GM12878 (cell line): ENCODE results near the gene ARHGAP45. TPM values are rescaled to one million over a fixed set of nuclear protein-coding genes. Genes with fewer than 3 reads are reported as not detected.

Experiments used
- BHLHE40 ChIP-seq, 2 experiments: fragments of 450-650 bp in 1 of 2; IDR thresholded peaks; 2 replicates each; pipeline ENCODE4 v1.6.1; 2011 to 2017; ENCODE audit warnings: low read depth in 2 of 2, borderline replicate concordance in 1 of 2, improper control_type of control experiment in 1 of 2, low read length in 1 of 2, mild to moderate bottlenecking in 1 of 2
- DPF2 ChIP-seq: fragments of 450-650 bp; IDR thresholded peaks from 2 replicates; pipeline ENCODE4 v1.6.1; 2017; ENCODE audit warnings: mild to moderate bottlenecking
- HDAC2 ChIP-seq: fragments of 200-600 bp; sonication (generic); IDR thresholded peaks from 2 replicates; pipeline ENCODE4 v1.6.1; 2017
- KAT2A ChIP-seq: conservative IDR thresholded peaks from 2 replicates; pipeline ENCODE4 v1.6.1; 2011; ENCODE audit warnings: low read depth, low read length; ENCODE audit not compliant: control insufficient read depth
- MEF2A ChIP-seq: IDR thresholded peaks from 2 replicates; pipeline ENCODE4 v1.6.1; 2011; ENCODE audit warnings: low read depth, mild to moderate bottlenecking, low read length, moderate library complexity; ENCODE audit not compliant: insufficient read depth
- NFXL1 ChIP-seq: fragments of 450-650 bp; IDR thresholded peaks from 2 replicates; pipeline ENCODE4 v1.6.1; 2017; ENCODE audit warnings: antibody characterized with exemption, mild to moderate bottlenecking, borderline replicate concordance
- POLR2A ChIP-seq: IDR thresholded peaks from 2 replicates; pipeline ENCODE4 v1.6.1; 2011; ENCODE audit warnings: low read depth, mild to moderate bottlenecking, low read length
- POLR2AphosphoS5 ChIP-seq: IDR thresholded peaks from 2 replicates; pipeline ENCODE4 v1.6.1; 2011; ENCODE audit warnings: mild to moderate bottlenecking, low read length, inconsistent platforms
- POU2F2 ChIP-seq: IDR thresholded peaks from 3 replicates; pipeline ENCODE4 v1.6.1; 2011; ENCODE audit warnings: low read depth, mild to moderate bottlenecking, low read length, borderline replicate concordance
- RAD51 ChIP-seq: fragments of 450-650 bp; IDR thresholded peaks from 2 replicates; pipeline ENCODE4 v1.6.1; 2016; ENCODE audit warnings: moderate library complexity, mild to moderate bottlenecking, inconsistent platforms
- RUNX3 ChIP-seq: IDR thresholded peaks from 2 replicates; pipeline ENCODE4 v1.6.1; 2012; ENCODE audit warnings: low read length, inconsistent platforms
- SMARCA5 ChIP-seq: fragments of 450-650 bp; IDR thresholded peaks from 2 replicates; pipeline ENCODE4 v1.6.1; 2017; ENCODE audit warnings: mild to moderate bottlenecking
- SREBF1 ChIP-seq: IDR thresholded peaks from 2 replicates; pipeline ENCODE4 v1.6.1; 2012; ENCODE audit warnings: mild to moderate bottlenecking, low read length
- STAT1 ChIP-seq: fragments of 450-650 bp; conservative IDR thresholded peaks from 2 replicates; pipeline ENCODE4 v1.6.1; 2014; ENCODE audit warnings: antibody characterized with exemption, mild to moderate bottlenecking
- TAF1 ChIP-seq: IDR thresholded peaks from 2 replicates; pipeline ENCODE4 v1.6.1; 2011; ENCODE audit warnings: mild to moderate bottlenecking, low read depth, low read length, borderline replicate concordance
- ZNF384 ChIP-seq: IDR thresholded peaks from 2 replicates; pipeline ENCODE4 v1.6.1; 2012; ENCODE audit warnings: low read depth, mild to moderate bottlenecking, low read length, improper control_type of control experiment, borderline replicate concordance
- ZZZ3 ChIP-seq: IDR thresholded peaks from 2 replicates; pipeline ENCODE4 v1.6.1; 2011; ENCODE audit warnings: low read depth; ENCODE audit not compliant: control insufficient read depth, insufficient read length
- polyA plus RNA-seq, 11 experiments: library from polyadenylated mRNA; depleted of rRNA in 4 of 11; unstranded in 6 of 11; stranded (reverse) in 5 of 11; fragments of >200 nt; fragmentation: Nextera tagmentation in 4 of 11; fragmentation: Illumina TruSeq in 1 of 11; extraction: Ambion mirVana in 4 of 11; extraction: Trizol in 1 of 11; gene quantifications; 1 replicate in 1 of 11; 2 replicates in 10 of 11; pipeline versions ENCODE4 v1.2.1 to v1.2.3, GENCODE V29; 2011 to 2016; ENCODE audit warnings: inconsistent platforms in 2 of 11, missing spikeins in 2 of 11, low read depth in 1 of 11
- total RNA-seq, 4 experiments: library from RNA; depleted of rRNA in 3 of 4; stranded (reverse); fragments of >200 nt in 3 of 4; fragmentation: Illumina TruSeq in 1 of 4; extraction: Trizol in 1 of 4; gene quantifications; 2 replicates each; pipeline versions ENCODE4 v1.2.1 to v1.2.3, GENCODE V29; 2013 to 2021
- TF ChIP-seq, protein P1 (sequence below): fragments of 450-650 bp; IDR thresholded peaks from 2 replicates; pipeline ENCODE4 v1.6.1; 2018; ENCODE audit warnings: mild to moderate bottlenecking, low read depth, moderate library complexity; ENCODE audit not compliant: partially characterized antibody
- TF ChIP-seq, protein P2 (sequence below): fragments of 450-650 bp; IDR thresholded peaks from 2 replicates; pipeline ENCODE4 v1.6.1; 2017; ENCODE audit warnings: mild to moderate bottlenecking
- TF ChIP-seq, protein P3 (sequence below): fragments of 450-650 bp; IDR thresholded peaks from 2 replicates; pipeline ENCODE4 v1.6.1; 2016; ENCODE audit warnings: mild to moderate bottlenecking, moderate library complexity, borderline replicate concordance

Gene ARHGAP45
- total and polyA plus RNA-seq, 10 of the 15 experiments (the other 5 are each of a cell fraction or from before 2014, with no cell fraction given), result 1.4 to 151 (median 59.9) TPM

GRCh38 chr19:1028062-1028926 lies 38.7 kb upstream of the ARHGAP45 start (continued):
- TF ChIP-seq, protein P1, sequence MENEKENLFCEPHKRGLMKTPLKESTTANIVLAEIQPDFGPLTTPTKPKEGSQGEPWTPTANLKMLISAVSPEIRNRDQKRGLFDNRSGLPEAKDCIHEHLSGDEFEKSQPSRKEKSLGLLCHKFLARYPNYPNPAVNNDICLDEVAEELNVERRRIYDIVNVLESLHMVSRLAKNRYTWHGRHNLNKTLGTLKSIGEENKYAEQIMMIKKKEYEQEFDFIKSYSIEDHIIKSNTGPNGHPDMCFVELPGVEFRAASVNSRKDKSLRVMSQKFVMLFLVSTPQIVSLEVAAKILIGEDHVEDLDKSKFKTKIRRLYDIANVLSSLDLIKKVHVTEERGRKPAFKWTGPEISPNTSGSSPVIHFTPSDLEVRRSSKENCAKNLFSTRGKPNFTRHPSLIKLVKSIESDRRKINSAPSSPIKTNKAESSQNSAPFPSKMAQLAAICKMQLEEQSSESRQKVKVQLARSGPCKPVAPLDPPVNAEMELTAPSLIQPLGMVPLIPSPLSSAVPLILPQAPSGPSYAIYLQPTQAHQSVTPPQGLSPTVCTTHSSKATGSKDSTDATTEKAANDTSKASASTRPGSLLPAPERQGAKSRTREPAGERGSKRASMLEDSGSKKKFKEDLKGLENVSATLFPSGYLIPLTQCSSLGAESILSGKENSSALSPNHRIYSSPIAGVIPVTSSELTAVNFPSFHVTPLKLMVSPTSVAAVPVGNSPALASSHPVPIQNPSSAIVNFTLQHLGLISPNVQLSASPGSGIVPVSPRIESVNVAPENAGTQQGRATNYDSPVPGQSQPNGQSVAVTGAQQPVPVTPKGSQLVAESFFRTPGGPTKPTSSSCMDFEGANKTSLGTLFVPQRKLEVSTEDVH, result no peak
- TF ChIP-seq DPF2 (0 out of 2 replicates have a peak, but pooled peaks have one; percentile 24), POLR2A (peak; percentile 65; the same call in 1 of the 2 replicates), RUNX3 (no peak), SREBF1 (no peak), ZNF384 (no peak), STAT1 (no peak), RAD51 (no peak), TAF1 (no peak), KAT2A (no peak), POLR2AphosphoS5 (peak; percentile 43; the same call in 1 of the 2 replicates), SMARCA5 (peak; percentile 93), BHLHE40 (IDR thresholded peaks at IDR 0.05; ENCODE audit: borderline replicate concordance in 1 of 2, low read depth in 2 of 2, low read length in 1 of 2) (0 out of 4 replicates have a peak, but pooled peaks of 1 of the 2 experiments have one; percentile 5), POU2F2 (0 out of 3 replicates have a peak, but pooled peaks have one; percentile 43), HDAC2 (no peak), NFXL1 (peak; percentile 82; the same call in 1 of the 2 replicates), ZZZ3 (no peak), MEF2A (no peak)
- TF ChIP-seq, protein P2, sequence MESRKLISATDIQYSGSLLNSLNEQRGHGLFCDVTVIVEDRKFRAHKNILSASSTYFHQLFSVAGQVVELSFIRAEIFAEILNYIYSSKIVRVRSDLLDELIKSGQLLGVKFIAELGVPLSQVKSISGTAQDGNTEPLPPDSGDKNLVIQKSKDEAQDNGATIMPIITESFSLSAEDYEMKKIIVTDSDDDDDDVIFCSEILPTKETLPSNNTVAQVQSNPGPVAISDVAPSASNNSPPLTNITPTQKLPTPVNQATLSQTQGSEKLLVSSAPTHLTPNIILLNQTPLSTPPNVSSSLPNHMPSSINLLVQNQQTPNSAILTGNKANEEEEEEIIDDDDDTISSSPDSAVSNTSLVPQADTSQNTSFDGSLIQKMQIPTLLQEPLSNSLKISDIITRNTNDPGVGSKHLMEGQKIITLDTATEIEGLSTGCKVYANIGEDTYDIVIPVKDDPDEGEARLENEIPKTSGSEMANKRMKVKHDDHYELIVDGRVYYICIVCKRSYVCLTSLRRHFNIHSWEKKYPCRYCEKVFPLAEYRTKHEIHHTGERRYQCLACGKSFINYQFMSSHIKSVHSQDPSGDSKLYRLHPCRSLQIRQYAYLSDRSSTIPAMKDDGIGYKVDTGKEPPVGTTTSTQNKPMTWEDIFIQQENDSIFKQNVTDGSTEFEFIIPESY, result no peak
- TF ChIP-seq, protein P3, sequence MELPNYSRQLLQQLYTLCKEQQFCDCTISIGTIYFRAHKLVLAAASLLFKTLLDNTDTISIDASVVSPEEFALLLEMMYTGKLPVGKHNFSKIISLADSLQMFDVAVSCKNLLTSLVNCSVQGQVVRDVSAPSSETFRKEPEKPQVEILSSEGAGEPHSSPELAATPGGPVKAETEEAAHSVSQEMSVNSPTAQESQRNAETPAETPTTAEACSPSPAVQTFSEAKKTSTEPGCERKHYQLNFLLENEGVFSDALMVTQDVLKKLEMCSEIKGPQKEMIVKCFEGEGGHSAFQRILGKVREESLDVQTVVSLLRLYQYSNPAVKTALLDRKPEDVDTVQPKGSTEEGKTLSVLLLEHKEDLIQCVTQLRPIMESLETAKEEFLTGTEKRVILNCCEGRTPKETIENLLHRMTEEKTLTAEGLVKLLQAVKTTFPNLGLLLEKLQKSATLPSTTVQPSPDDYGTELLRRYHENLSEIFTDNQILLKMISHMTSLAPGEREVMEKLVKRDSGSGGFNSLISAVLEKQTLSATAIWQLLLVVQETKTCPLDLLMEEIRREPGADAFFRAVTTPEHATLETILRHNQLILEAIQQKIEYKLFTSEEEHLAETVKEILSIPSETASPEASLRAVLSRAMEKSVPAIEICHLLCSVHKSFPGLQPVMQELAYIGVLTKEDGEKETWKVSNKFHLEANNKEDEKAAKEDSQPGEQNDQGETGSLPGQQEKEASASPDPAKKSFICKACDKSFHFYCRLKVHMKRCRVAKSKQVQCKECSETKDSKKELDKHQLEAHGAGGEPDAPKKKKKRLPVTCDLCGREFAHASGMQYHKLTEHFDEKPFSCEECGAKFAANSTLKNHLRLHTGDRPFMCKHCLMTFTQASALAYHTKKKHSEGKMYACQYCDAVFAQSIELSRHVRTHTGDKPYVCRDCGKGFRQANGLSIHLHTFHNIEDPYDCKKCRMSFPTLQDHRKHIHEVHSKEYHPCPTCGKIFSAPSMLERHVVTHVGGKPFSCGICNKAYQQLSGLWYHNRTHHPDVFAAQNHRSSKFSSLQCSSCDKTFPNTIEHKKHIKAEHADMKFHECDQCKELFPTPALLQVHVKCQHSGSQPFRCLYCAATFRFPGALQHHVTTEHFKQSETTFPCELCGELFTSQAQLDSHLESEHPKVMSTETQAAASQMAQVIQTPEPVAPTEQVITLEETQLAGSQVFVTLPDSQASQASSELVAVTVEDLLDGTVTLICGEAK, result peak; percentile 75
